Liver (tissue), 9 donors: ENCODE measurements around the gene TCF7L2. TPM values are rescaled to one million over a fixed set of nuclear protein-coding genes. Genes with fewer than 3 reads are reported as not detected.

Source experiments
- DNase-seq: peaks from one replicate; pipeline ENCODE4 v3.0.0-alpha.2; 2017; ENCODE audit warnings: low spot score
- H3K27ac ChIP-seq, 2 donors: one replicate each; pipeline ENCODE4 v1.7.0; 2013; ENCODE audit warnings: inconsistent platforms in 2 of 2, low read length in 2 of 2, control low read depth in 1 of 2, low read depth in 1 of 2, mild to moderate bottlenecking in 1 of 2
- H3K27me3 ChIP-seq, 4 donors: one replicate each; pipeline versions ENCODE4 v1.6.1 to v1.7.0; 2013; ENCODE audit warnings: low read length in 3 of 4, inconsistent platforms in 1 of 4, mild to moderate bottlenecking in 1 of 4, moderate library complexity in 1 of 4; ENCODE audit not compliant: control insufficient read depth in 4 of 4, insufficient read depth in 4 of 4
- H3K36me3 ChIP-seq, 4 donors: one replicate each; pipeline versions ENCODE4 v1.6.1 to v1.7.0; 2013; ENCODE audit warnings: low read length in 3 of 4, mild to moderate bottlenecking in 3 of 4, low read depth in 1 of 4, moderate library complexity in 1 of 4; ENCODE audit not compliant: control insufficient read depth in 4 of 4, insufficient read depth in 3 of 4
- H3K4me1 ChIP-seq, 4 donors: one replicate each; pipeline versions ENCODE4 v1.6.1 to v1.7.0; 2013; ENCODE audit warnings: low read length in 3 of 4, mild to moderate bottlenecking in 3 of 4, moderate library complexity in 1 of 4; ENCODE audit not compliant: control insufficient read depth in 4 of 4, insufficient read depth in 4 of 4
- H3K4me3 ChIP-seq, 3 donors: one replicate each; pipeline versions ENCODE4 v1.6.1 to v1.7.0; 2013; ENCODE audit warnings: low read length in 3 of 3, control low read depth in 1 of 3, low read depth in 1 of 3, mild to moderate bottlenecking in 1 of 3
- H3K9ac ChIP-seq, 2 donors: one replicate each; pipeline ENCODE4 v1.7.0; 2013; ENCODE audit warnings: low read length in 2 of 2, mild to moderate bottlenecking in 2 of 2, moderate library complexity in 2 of 2, control low read depth in 1 of 2, low read depth in 1 of 2
- H3K9me3 ChIP-seq, 4 donors: one replicate each; pipeline versions ENCODE4 v1.6.1 to v1.7.0; 2013; ENCODE audit warnings: low read length in 3 of 4; ENCODE audit not compliant: control insufficient read depth in 4 of 4
- FOXA1 ChIP-seq: IDR thresholded peaks from 2 replicates; pipeline ENCODE4 v1.6.1; 2016; ENCODE audit warnings: antibody characterized with exemption
- FOXA2 ChIP-seq: IDR thresholded peaks from 2 replicates; pipeline ENCODE4 v1.6.1; 2016; ENCODE audit warnings: antibody characterized with exemption
- GABPA ChIP-seq, 2 donors: IDR thresholded peaks in 1 of 2; conservative IDR thresholded peaks in 1 of 2; 2 replicates each; pipeline ENCODE4 v1.6.1; 2016; ENCODE audit warnings: antibody characterized with exemption in 2 of 2, mild to moderate bottlenecking in 1 of 2, moderate library complexity in 1 of 2
- HNF4A ChIP-seq, 2 donors: conservative IDR thresholded peaks; 2 replicates each; pipeline ENCODE4 v1.6.1; 2016; ENCODE audit warnings: antibody characterized with exemption in 2 of 2, mild to moderate bottlenecking in 2 of 2
- HNF4G ChIP-seq: IDR thresholded peaks from 2 replicates; pipeline ENCODE4 v1.6.1; 2016; ENCODE audit warnings: antibody characterized with exemption
- JUND ChIP-seq, 2 donors: IDR thresholded peaks; 2 replicates each; pipeline ENCODE4 v1.6.1; 2016; ENCODE audit warnings: antibody characterized with exemption in 2 of 2
- RXRA ChIP-seq, 2 donors: IDR thresholded peaks; 2 replicates each; pipeline ENCODE4 v1.6.1; 2017 to 2018; ENCODE audit warnings: antibody characterized with exemption in 2 of 2, mild to moderate bottlenecking in 1 of 2
- SP1 ChIP-seq: IDR thresholded peaks from 2 replicates; pipeline ENCODE4 v1.6.1; 2018; ENCODE audit warnings: antibody characterized with exemption, mild to moderate bottlenecking
- TAF1 ChIP-seq: conservative IDR thresholded peaks from 2 replicates; pipeline ENCODE4 v1.6.1; 2016; ENCODE audit warnings: antibody characterized with exemption, mild to moderate bottlenecking
- YY1 ChIP-seq: IDR thresholded peaks from 2 replicates; pipeline ENCODE4 v1.6.1; 2016; ENCODE audit warnings: antibody characterized with exemption, mild to moderate bottlenecking
- WGBS: extraction: QIAGEN DNeasy Blood & Tissue Kit; methylation state at CpG from one replicate; pipeline ENCODE4 v1.1.7; 2013; 5-methylcytosine and 5-hydroxymethylcytosine counted together
- polyA plus RNA-seq, 2 donors: library from polyadenylated mRNA; stranded (reverse) in 1 of 2; unstranded in 1 of 2; fragments of 200-250 nt in 1 of 2; fragments of >200 nt in 1 of 2; fragmentation: Nextera tagmentation in 1 of 2; extraction: Ambion mirVana in 1 of 2; gene quantifications; one replicate each; pipeline versions ENCODE4 v1.2.1 to v1.2.3, GENCODE V29; 2013 to 2015
- total RNA-seq, 2 donors: library from RNA; depleted of rRNA; stranded (reverse); fragments of >200 nt; gene quantifications; one replicate each; pipeline ENCODE4 v1.2.3, GENCODE V29; 2014
- TF ChIP-seq, protein P1 (sequence below): fragments of 150-350 bp; IDR thresholded peaks from 2 replicates; pipeline ENCODE4 v1.5.1; 2017; ENCODE audit warnings: improper control_type of control experiment, low read depth, low read length; ENCODE audit not compliant: missing input control
- TF ChIP-seq, protein P2 (sequence below): IDR thresholded peaks from 2 replicates; pipeline ENCODE4 v1.6.1; 2016; ENCODE audit warnings: antibody characterized with exemption
- TF ChIP-seq, protein P3 (sequence below): IDR thresholded peaks from 2 replicates; pipeline ENCODE4 v1.6.1; 2016; ENCODE audit warnings: antibody characterized with exemption
- TF ChIP-seq, protein P4 (sequence below): IDR thresholded peaks from 2 replicates; pipeline ENCODE4 v1.6.1; 2016; ENCODE audit warnings: antibody characterized with exemption, mild to moderate bottlenecking
- donor health status: healthy.
- donor health status: healthy.
- donor health status: healthy.
- donor health status: healthy.
- donor health status: healthy.

The TCF7L2 gene
- total and polyA plus RNA-seq, 4 donors: 4.9 to 18.0 (median 8.3) TPM

DNA sequence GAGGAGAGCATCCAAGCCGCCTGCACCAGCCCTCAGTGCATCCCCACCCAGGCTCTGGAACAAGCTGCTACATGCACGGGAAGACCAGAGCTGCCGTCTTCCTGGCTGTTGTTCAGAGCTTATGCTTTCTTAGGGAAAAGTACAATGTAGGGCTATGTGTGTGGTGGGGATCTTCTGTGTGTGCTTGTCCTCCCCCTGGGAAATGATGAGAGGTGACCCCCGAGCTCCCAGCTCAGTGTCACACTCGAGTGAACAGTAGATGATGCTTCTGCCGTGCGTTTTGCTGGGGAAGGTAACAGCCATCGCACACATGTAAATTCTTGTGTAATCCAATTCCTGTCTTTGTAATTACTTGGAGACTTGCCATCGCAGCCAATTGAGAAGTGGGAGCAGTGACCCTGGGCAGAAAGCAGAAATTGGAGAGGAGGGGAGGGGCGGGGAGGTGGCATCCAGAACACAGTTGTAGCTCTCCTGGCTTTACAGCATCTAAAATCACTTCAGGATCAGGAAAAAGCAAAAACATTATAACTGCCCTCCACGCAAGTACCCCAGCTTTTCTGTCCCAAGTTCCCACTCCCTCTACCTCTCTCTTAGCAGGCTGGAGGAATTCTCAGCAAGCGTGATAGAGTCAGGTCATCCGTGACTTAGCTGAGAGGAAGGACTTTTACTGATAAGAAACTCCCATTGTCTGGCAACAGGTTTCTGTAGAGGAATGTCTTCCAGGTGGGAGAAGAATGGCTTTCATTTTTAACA, 149.6 kb downstream of the TCF7L2 start (continued):
- TF ChIP-seq, protein P1, sequence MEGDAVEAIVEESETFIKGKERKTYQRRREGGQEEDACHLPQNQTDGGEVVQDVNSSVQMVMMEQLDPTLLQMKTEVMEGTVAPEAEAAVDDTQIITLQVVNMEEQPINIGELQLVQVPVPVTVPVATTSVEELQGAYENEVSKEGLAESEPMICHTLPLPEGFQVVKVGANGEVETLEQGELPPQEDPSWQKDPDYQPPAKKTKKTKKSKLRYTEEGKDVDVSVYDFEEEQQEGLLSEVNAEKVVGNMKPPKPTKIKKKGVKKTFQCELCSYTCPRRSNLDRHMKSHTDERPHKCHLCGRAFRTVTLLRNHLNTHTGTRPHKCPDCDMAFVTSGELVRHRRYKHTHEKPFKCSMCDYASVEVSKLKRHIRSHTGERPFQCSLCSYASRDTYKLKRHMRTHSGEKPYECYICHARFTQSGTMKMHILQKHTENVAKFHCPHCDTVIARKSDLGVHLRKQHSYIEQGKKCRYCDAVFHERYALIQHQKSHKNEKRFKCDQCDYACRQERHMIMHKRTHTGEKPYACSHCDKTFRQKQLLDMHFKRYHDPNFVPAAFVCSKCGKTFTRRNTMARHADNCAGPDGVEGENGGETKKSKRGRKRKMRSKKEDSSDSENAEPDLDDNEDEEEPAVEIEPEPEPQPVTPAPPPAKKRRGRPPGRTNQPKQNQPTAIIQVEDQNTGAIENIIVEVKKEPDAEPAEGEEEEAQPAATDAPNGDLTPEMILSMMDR: no peak
- peak; percentile 62 to 73 for TF ChIP-seq RXRA (IDR thresholded peaks at IDR 0.05)
- TF ChIP-seq HNF4G: no peak
- no peak for TF ChIP-seq TAF1
- TF ChIP-seq JUND (IDR thresholded peaks at IDR 0.05): no peak

DNA sequence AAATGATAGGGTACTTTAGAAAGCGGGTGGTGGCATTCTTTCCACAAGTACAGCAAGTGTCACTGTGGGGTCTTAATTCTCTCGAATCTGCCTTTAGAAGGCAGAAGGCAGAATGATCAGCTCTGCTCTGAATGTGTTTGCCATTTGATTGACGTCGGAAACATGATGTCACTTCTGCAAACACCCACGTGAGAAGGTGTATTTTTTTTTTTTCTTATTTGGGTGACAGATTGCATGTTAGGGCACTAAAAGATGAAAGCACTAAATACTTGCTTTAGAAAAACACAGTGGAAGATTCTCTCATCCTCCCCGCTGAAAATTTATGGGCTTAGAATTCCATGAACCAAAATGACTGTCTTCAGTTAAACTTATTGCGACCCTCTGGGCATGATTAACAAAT, 150.2 kb downstream of the TCF7L2 start:
- Histone ChIP-seq H3K27me3 (no peaks in the 10 kb centered on the region), H3K36me3 (peaks cover 0 to 8% (median 3%) of the 10 kb centered on the region in 4 donors), H3K9me3 (no peaks in the 10 kb centered on the region), H3K4me3 (no peak overlapping the region), H3K4me1 (peaks cover 5 to 19% (median 6%) of the 10 kb centered on the region in 4 donors), H3K9ac (no peak overlapping the region), H3K27ac (peak overlapping the region in 1 of 2 donors; percentile 57)
- TF ChIP-seq, protein P1: no peak
- TF ChIP-seq YY1 (no peak), FOXA2 (no peak), JUND (IDR thresholded peaks at IDR 0.05) (no peak), GABPA (IDR thresholded peaks at IDR 0.05 in 1 of 2, conservative IDR thresholded peaks at IDR 0.05 in 1 of 2) (no peak), RXRA (IDR thresholded peaks at IDR 0.05) (no peak), HNF4A (conservative IDR thresholded peaks at IDR 0.05) (no peak), SP1 (no peak), HNF4G (no peak), FOXA1 (no peak)
- TF ChIP-seq, protein P2, sequence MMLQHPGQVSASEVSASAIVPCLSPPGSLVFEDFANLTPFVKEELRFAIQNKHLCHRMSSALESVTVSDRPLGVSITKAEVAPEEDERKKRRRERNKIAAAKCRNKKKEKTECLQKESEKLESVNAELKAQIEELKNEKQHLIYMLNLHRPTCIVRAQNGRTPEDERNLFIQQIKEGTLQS: no peak
- TF ChIP-seq, protein P3, sequence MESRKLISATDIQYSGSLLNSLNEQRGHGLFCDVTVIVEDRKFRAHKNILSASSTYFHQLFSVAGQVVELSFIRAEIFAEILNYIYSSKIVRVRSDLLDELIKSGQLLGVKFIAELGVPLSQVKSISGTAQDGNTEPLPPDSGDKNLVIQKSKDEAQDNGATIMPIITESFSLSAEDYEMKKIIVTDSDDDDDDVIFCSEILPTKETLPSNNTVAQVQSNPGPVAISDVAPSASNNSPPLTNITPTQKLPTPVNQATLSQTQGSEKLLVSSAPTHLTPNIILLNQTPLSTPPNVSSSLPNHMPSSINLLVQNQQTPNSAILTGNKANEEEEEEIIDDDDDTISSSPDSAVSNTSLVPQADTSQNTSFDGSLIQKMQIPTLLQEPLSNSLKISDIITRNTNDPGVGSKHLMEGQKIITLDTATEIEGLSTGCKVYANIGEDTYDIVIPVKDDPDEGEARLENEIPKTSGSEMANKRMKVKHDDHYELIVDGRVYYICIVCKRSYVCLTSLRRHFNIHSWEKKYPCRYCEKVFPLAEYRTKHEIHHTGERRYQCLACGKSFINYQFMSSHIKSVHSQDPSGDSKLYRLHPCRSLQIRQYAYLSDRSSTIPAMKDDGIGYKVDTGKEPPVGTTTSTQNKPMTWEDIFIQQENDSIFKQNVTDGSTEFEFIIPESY: no peak
- TF ChIP-seq, protein P4, sequence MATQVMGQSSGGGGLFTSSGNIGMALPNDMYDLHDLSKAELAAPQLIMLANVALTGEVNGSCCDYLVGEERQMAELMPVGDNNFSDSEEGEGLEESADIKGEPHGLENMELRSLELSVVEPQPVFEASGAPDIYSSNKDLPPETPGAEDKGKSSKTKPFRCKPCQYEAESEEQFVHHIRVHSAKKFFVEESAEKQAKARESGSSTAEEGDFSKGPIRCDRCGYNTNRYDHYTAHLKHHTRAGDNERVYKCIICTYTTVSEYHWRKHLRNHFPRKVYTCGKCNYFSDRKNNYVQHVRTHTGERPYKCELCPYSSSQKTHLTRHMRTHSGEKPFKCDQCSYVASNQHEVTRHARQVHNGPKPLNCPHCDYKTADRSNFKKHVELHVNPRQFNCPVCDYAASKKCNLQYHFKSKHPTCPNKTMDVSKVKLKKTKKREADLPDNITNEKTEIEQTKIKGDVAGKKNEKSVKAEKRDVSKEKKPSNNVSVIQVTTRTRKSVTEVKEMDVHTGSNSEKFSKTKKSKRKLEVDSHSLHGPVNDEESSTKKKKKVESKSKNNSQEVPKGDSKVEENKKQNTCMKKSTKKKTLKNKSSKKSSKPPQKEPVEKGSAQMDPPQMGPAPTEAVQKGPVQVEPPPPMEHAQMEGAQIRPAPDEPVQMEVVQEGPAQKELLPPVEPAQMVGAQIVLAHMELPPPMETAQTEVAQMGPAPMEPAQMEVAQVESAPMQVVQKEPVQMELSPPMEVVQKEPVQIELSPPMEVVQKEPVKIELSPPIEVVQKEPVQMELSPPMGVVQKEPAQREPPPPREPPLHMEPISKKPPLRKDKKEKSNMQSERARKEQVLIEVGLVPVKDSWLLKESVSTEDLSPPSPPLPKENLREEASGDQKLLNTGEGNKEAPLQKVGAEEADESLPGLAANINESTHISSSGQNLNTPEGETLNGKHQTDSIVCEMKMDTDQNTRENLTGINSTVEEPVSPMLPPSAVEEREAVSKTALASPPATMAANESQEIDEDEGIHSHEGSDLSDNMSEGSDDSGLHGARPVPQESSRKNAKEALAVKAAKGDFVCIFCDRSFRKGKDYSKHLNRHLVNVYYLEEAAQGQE: no peak
- no peak for DNase-seq
- WGBS: 83% methylated on average over 7 of the region's 7 CpGs
